ENCODE measurements around the gene RRAD. TPM values are rescaled to one million over a fixed set of nuclear protein-coding genes. Genes with fewer than 3 reads are reported as not detected.

RRAD gene
- total and polyA plus RNA-seq, 2 of the 4 experiments (the other 2 are of a cell fraction): 1.3 to 2.1 TPM

- Histone ChIP-seq H3K4ac (ENCODE audit: low read depth, low read length) (no peak overlapping the region), H2BK15ac (ENCODE audit: low read depth, low read length) (no peak overlapping the region), H3K27me3 (ENCODE audit: control insufficient read depth, insufficient read depth, low read length) (peaks cover 39% of the 10 kb centered on the region), H3K18ac (ENCODE audit: low read depth, low read length) (no peak overlapping the region), H3K4me1 (ENCODE audit: control insufficient read depth, insufficient read depth, low read length) (no peaks in the 10 kb centered on the region), H3K4me2 (ENCODE audit: low read depth, low read length) (no peak overlapping the region), H2AK5ac (ENCODE audit: low read depth, low read length) (no peak overlapping the region), H2BK5ac (ENCODE audit: low read depth, low read length, poor library complexity, severe bottlenecking) (no peak overlapping the region), H4K20me1 (ENCODE audit: insufficient read depth, low read length) (no peaks in the 10 kb centered on the region), H4K8ac (ENCODE audit: low read depth in 2 of 2, low read length in 2 of 2) (no peak overlapping the region), H3K79me1 (ENCODE audit: low read depth in 1 of 2, low read length in 2 of 2) (no peaks in the 10 kb centered on the region), H3K9me1 (ENCODE audit: insufficient read depth, low read length) (no peaks in the 10 kb centered on the region), H2AFZ (replicated peaks; ENCODE audit: low read length, poor library complexity) (no peak overlapping the region), H3K9ac (ENCODE audit: low read depth, low read length) (no peak overlapping the region), H3K9me3 (ENCODE audit: control insufficient read depth, insufficient read depth, low read length) (no peaks in the 10 kb centered on the region), H3K23ac (ENCODE audit: low read depth, low read length) (no peak overlapping the region), H3K56ac (ENCODE audit: extremely low read depth, insufficient read depth, low read length) (no peak overlapping the region), H3K27ac (ENCODE audit: insufficient read depth, low read length) (no peak overlapping the region), H2BK120ac (ENCODE audit: low read depth, low read length) (no peak overlapping the region), H2AK9ac (replicated peaks; ENCODE audit: low read depth, low read length, poor library complexity) (peak overlapping the region; percentile 50), H2BK20ac (ENCODE audit: low read depth, low read length) (no peak overlapping the region), H3K4me3 (ENCODE audit: insufficient read depth, low read depth, low read length) (no peak overlapping the region), H4K91ac (ENCODE audit: insufficient read depth, low read depth, low read length) (no peak overlapping the region), H4K5ac (ENCODE audit: low read depth, low read length) (no peak overlapping the region), H3K36me3 (ENCODE audit: control insufficient read depth, insufficient read depth, low read length) (no peaks in the 10 kb centered on the region), H3K14ac (replicated peaks; ENCODE audit: low read depth, low read length) (no peak overlapping the region)
- WGBS, 2 experiments (ENCODE audit: extremely low coverage in 2 of 2, insufficient read length in 1 of 2): no CpG with 5 or more reads among the region's 7 CpGs
- intact Hi-C loops (cut with micrococcal nuclease) (no loop called here), dilution Hi-C loops (cut with HindIII; ENCODE audit: low sequenced_read_pairs, unreplicated experiment) (no loop called here), in situ Hi-C loops (cut with MboI; ENCODE audit: low sequenced_read_pairs) (no loop called here)
- no peak for DNase-seq
- POLR2A ChIA-PET (ENCODE audit: unreplicated experiment): no interaction called here
- ATAC-seq (ENCODE audit: low read depth): no peak
- no TSS peak for BruUV-seq (replicated peaks)
- CTCF ChIA-PET: no interaction called here
- no peak for TF ChIP-seq MAFK (IDR thresholded peaks at IDR 0.05; ENCODE audit: low read depth, low read length)
- no peak for TF ChIP-seq MXI1 (IDR thresholded peaks at IDR 0.05; ENCODE audit: borderline replicate concordance, low read depth, low read length)
- no peak for TF ChIP-seq FOS (IDR thresholded peaks at IDR 0.05; ENCODE audit: low read depth, low read length)
- no peak for TF ChIP-seq BHLHE40 (IDR thresholded peaks at IDR 0.05; ENCODE audit: low read depth, low read length)
- no peak for TF ChIP-seq USF2 (IDR thresholded peaks at IDR 0.05; ENCODE audit: low read depth, low read length)
- no peak for TF ChIP-seq CEBPB (IDR thresholded peaks at IDR 0.05; ENCODE audit: low read depth, low read length)
These were observed 10.8 kb downstream of the RRAD start for GRCh38 chr16:66914541-66914940.

Data from IMR-90 (cell line).